Ovary (tissue), 3 donors: Measurements from ENCODE around the gene RBMS1.

Experiments
- CTCF ChIP-seq, 3 donors: fragments of 450-650 bp in 2 of 3; fragments of 200-600 bp in 1 of 3; IDR thresholded peaks; one replicate each; pipeline versions ENCODE4 v1.5.1 to v1.8.0; 2016 to 2022; ENCODE audit warnings: antibody characterized with exemption in 3 of 3, mild to moderate bottlenecking in 1 of 3
- POLR2A ChIP-seq: fragments of 450-650 bp; IDR thresholded peaks from one replicate; pipeline ENCODE4 v1.6.1; 2017; ENCODE audit warnings: antibody characterized with exemption, mild to moderate bottlenecking, moderate library complexity
- donor health status: DM: no; HTN: no; CAD: no.

- TF ChIP-seq CTCF (IDR thresholded peaks at IDR 0.05), result no peak
- TF ChIP-seq POLR2A, result no peak
Observed at GRCh38 chr2:160225722-160226121, 267.9 kb downstream of the RBMS1 start.
